H9 (cell line): ENCODE results near the gene P2RY14. TPM values are rescaled to one million over a fixed set of nuclear protein-coding genes. Genes with fewer than 3 reads are reported as not detected.
"Not testable (repeated sequence)": the region's sequence is repeated elsewhere in the genome, so short reads cannot be mapped to it uniquely, and the experiment has no call there.

ENCODE experiments used
- DNase-seq: peaks from one replicate; pipeline ENCODE4 v3.0.0-alpha.2; 2017
- H2AFZ ChIP-seq: one replicate; pipeline ENCODE4 v1.6.1; 2013; ENCODE audit warnings: mild to moderate bottlenecking, low read length, control low read depth, moderate library complexity
- H2AK5ac ChIP-seq: 2 replicates; pipeline ENCODE4 v1.6.1; 2013; ENCODE audit warnings: low read length, control low read depth, mixed read lengths; ENCODE audit not compliant: insufficient read length
- H2BK120ac ChIP-seq: one replicate; pipeline ENCODE4 v1.6.1; 2013; ENCODE audit warnings: low read depth, mild to moderate bottlenecking, low read length, control low read depth, inconsistent platforms; ENCODE audit not compliant: poor library complexity, severe bottlenecking
- H2BK12ac ChIP-seq: 2 replicates; pipeline ENCODE4 v1.6.1; 2013; ENCODE audit warnings: low read length, control low read depth, mixed read lengths, low read depth; ENCODE audit not compliant: insufficient read length
- H2BK15ac ChIP-seq: 2 replicates; pipeline ENCODE4 v1.6.1; 2013; ENCODE audit warnings: low read depth, low read length, control low read depth
- H2BK20ac ChIP-seq: one replicate; pipeline ENCODE4 v1.6.1; 2013; ENCODE audit warnings: low read depth, mild to moderate bottlenecking, low read length, control low read depth, inconsistent platforms; ENCODE audit not compliant: poor library complexity, severe bottlenecking
- H2BK5ac ChIP-seq: 2 replicates; pipeline ENCODE4 v1.6.1; 2013; ENCODE audit warnings: low read length, control low read depth, mixed read lengths; ENCODE audit not compliant: insufficient read length
- H3K14ac ChIP-seq: 2 replicates; pipeline ENCODE4 v1.6.1; 2013; ENCODE audit warnings: low read length, control low read depth; ENCODE audit not compliant: insufficient read depth
- H3K18ac ChIP-seq: 2 replicates; pipeline ENCODE4 v1.6.1; 2013; ENCODE audit warnings: low read depth, mild to moderate bottlenecking, mixed read lengths, low read length, control low read depth; ENCODE audit not compliant: insufficient read length
- H3K23ac ChIP-seq: 2 replicates; pipeline ENCODE4 v1.6.1; 2013; ENCODE audit warnings: low read length, control low read depth, mixed read lengths, low read depth; ENCODE audit not compliant: insufficient read length
- H3K23me2 ChIP-seq: 2 replicates; pipeline ENCODE4 v1.6.1; 2013; ENCODE audit warnings: low read depth, mild to moderate bottlenecking, mixed read lengths, low read length, control low read depth; ENCODE audit not compliant: insufficient read length, poor library complexity, severe bottlenecking
- H3K27ac ChIP-seq: 2 replicates; pipeline ENCODE4 v1.5.1; 2013; ENCODE audit warnings: low read length, control low read depth, mixed read lengths, low read depth; ENCODE audit not compliant: insufficient read length
- H3K27me3 ChIP-seq: 2 replicates; pipeline ENCODE4 v1.6.1; 2013; ENCODE audit warnings: low read length, control low read depth, inconsistent platforms; ENCODE audit not compliant: insufficient read depth
- H3K4ac ChIP-seq: 2 replicates; pipeline ENCODE4 v1.6.1; 2013; ENCODE audit warnings: low read depth, mild to moderate bottlenecking, control low read depth, inconsistent platforms, low read length, moderate library complexity
- H3K4me1 ChIP-seq: 2 replicates; pipeline ENCODE4 v1.6.1; 2013; ENCODE audit warnings: low read length, control low read depth, inconsistent platforms; ENCODE audit not compliant: insufficient read depth
- H3K4me2 ChIP-seq: 2 replicates; pipeline ENCODE4 v1.6.1; 2013; ENCODE audit warnings: low read length, control low read depth, mixed read lengths; ENCODE audit not compliant: insufficient read length, insufficient read depth
- H3K56ac ChIP-seq: 2 replicates; pipeline ENCODE4 v1.6.1; 2013; ENCODE audit warnings: low read depth, mild to moderate bottlenecking, mixed read lengths, low read length, control low read depth; ENCODE audit not compliant: insufficient read length
- H3K79me1 ChIP-seq: 2 replicates; pipeline ENCODE4 v1.6.1; 2013; ENCODE audit warnings: low read depth, mild to moderate bottlenecking, moderate library complexity, low read length, control low read depth, inconsistent platforms; ENCODE audit not compliant: insufficient read depth, poor library complexity, severe bottlenecking
- H3K79me2 ChIP-seq: 2 replicates; pipeline ENCODE4 v1.6.1; 2013; ENCODE audit warnings: low read length, control low read depth, inconsistent platforms; ENCODE audit not compliant: insufficient read depth
- H3K9ac ChIP-seq: 2 replicates; pipeline ENCODE4 v1.6.1; 2013; ENCODE audit warnings: low read length, control low read depth, mixed read lengths; ENCODE audit not compliant: insufficient read length; ENCODE audit errors: extremely low read depth
- H3K9me3 ChIP-seq: one replicate; pipeline ENCODE4 v1.6.1; 2013; ENCODE audit warnings: low read depth, low read length, inconsistent platforms; ENCODE audit not compliant: control insufficient read depth
- H3T11ph ChIP-seq: one replicate; pipeline ENCODE4 v1.6.1; 2013; ENCODE audit warnings: mild to moderate bottlenecking, low read length, control low read depth, inconsistent platforms
- H4K20me1 ChIP-seq: one replicate; pipeline ENCODE4 v1.6.1; 2013; ENCODE audit not compliant: control insufficient read depth, insufficient read length, insufficient read depth
- H4K5ac ChIP-seq: 2 replicates; pipeline ENCODE4 v1.6.1; 2013; ENCODE audit warnings: low read depth, mild to moderate bottlenecking, mixed read lengths, low read length, control low read depth; ENCODE audit not compliant: insufficient read length
- H4K8ac ChIP-seq: replicated peaks from 2 replicates; pipeline ENCODE4 v1.6.1; 2013; ENCODE audit warnings: low read length, control low read depth, mixed read lengths, low read depth; ENCODE audit not compliant: insufficient read length
- H4K91ac ChIP-seq: 2 replicates; pipeline ENCODE4 v1.6.1; 2013; ENCODE audit warnings: low read depth, mild to moderate bottlenecking, moderate library complexity, mixed read lengths, low read length, control low read depth; ENCODE audit not compliant: insufficient read length
- H3K27ac Mint-ChIP-seq, 3 experiments: 2 replicates in 2 of 3; 3 replicates in 1 of 3; pipeline ENCODE4 v1.8.0; 2020 to 2021; ENCODE audit warnings: mixed read lengths in 3 of 3, mild to moderate bottlenecking in 1 of 3, moderate library complexity in 1 of 3
- H3K27me3 Mint-ChIP-seq: 2 replicates; pipeline ENCODE4 v1.8.0; 2021; ENCODE audit warnings: low read depth, mild to moderate bottlenecking, moderate library complexity, mixed read lengths
- H3K36me3 Mint-ChIP-seq, 3 experiments: 2 replicates in 2 of 3; 3 replicates in 1 of 3; pipeline ENCODE4 v1.8.0; 2020 to 2021; ENCODE audit warnings: low read depth in 3 of 3, mixed read lengths in 3 of 3; ENCODE audit not compliant: insufficient read depth in 1 of 3
- H3K4me1 Mint-ChIP-seq, 2 experiments: 2 replicates each; pipeline ENCODE4 v1.8.0; 2020; ENCODE audit warnings: mixed read lengths in 2 of 2
- H3K4me3 Mint-ChIP-seq, 2 experiments: 2 replicates in 1 of 2; 3 replicates in 1 of 2; pipeline ENCODE4 v1.8.0; 2020 to 2021; ENCODE audit warnings: mild to moderate bottlenecking in 2 of 2, mixed read lengths in 2 of 2, moderate library complexity in 1 of 2
- H3K9me3 Mint-ChIP-seq, 2 experiments: 2 replicates in 1 of 2; 3 replicates in 1 of 2; pipeline ENCODE4 v1.8.0; 2020; ENCODE audit warnings: mild to moderate bottlenecking in 2 of 2, mixed read lengths in 2 of 2, moderate library complexity in 1 of 2
- WGBS: extraction: QIAGEN DNeasy Blood & Tissue Kit; methylation state at CpG from one replicate; pipeline ENCODE4 v1.1.7; 2013; ENCODE audit warnings: missing lambda C conversion rate, low lambda C conversion rate, mixed read lengths; ENCODE audit not compliant: insufficient read length; ENCODE audit errors: extremely low coverage; 5-methylcytosine and 5-hydroxymethylcytosine counted together
- total RNA-seq: library from RNA; stranded (reverse); gene quantifications from 2 replicates; pipeline ENCODE4 v1.2.1, GENCODE V29; 2021
- TF ChIP-seq, protein P1 (sequence below): fragments of 200-600 bp; sonication (generic); conservative IDR thresholded peaks from 3 replicates; pipeline ENCODE4 v1.8.0; 2021; ENCODE audit warnings: antibody characterized with exemption, mild to moderate bottlenecking

Gene P2RY14
- total RNA-seq, 1 experiment from 2014 or later = not detected

- H3K4me2 ChIP-seq = no peak overlapping the region
- H3K18ac ChIP-seq = no peak overlapping the region
- H2AK5ac ChIP-seq = no peak overlapping the region
- H3K9me3 ChIP-seq = no peaks in the 10 kb centered on the region
- peaks cover 2% of the 10 kb centered on the region; the same call in 1 of the 2 replicates for H3K4me1 ChIP-seq
- no peak for DNase-seq
- no peaks in the 10 kb centered on the region for H3K27me3 Mint-ChIP-seq
- WGBS = no CpG with 5 or more reads among the region's 5 CpGs
- H3K79me2 ChIP-seq = no peaks in the 10 kb centered on the region
- no peak overlapping the region for H3K14ac ChIP-seq
- no peak overlapping the region for H2BK15ac ChIP-seq
- H2BK20ac ChIP-seq = no peak overlapping the region
- H2BK5ac ChIP-seq = no peak overlapping the region
- H4K20me1 ChIP-seq = no peaks in the 10 kb centered on the region
- no peak overlapping the region for H3T11ph ChIP-seq
- no peak overlapping the region for H3K4ac ChIP-seq
- peaks cover 0 to 2% (median 1%) of the 10 kb centered on the region in 3 experiments; a peak in 2 of 7 replicates for H3K36me3 Mint-ChIP-seq
- H3K23ac ChIP-seq = no peak overlapping the region
- H4K8ac ChIP-seq = no peak overlapping the region
- H2BK12ac ChIP-seq = no peak overlapping the region
- TF ChIP-seq, protein P1, sequence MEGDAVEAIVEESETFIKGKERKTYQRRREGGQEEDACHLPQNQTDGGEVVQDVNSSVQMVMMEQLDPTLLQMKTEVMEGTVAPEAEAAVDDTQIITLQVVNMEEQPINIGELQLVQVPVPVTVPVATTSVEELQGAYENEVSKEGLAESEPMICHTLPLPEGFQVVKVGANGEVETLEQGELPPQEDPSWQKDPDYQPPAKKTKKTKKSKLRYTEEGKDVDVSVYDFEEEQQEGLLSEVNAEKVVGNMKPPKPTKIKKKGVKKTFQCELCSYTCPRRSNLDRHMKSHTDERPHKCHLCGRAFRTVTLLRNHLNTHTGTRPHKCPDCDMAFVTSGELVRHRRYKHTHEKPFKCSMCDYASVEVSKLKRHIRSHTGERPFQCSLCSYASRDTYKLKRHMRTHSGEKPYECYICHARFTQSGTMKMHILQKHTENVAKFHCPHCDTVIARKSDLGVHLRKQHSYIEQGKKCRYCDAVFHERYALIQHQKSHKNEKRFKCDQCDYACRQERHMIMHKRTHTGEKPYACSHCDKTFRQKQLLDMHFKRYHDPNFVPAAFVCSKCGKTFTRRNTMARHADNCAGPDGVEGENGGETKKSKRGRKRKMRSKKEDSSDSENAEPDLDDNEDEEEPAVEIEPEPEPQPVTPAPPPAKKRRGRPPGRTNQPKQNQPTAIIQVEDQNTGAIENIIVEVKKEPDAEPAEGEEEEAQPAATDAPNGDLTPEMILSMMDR = no peak
- H3K4me3 Mint-ChIP-seq = no peak overlapping the region
- no peaks in the 10 kb centered on the region for H3K9me3 Mint-ChIP-seq
- H3K9ac ChIP-seq = no peak overlapping the region
- no peak overlapping the region for H3K27ac ChIP-seq
- H4K5ac ChIP-seq = no peak overlapping the region
- H4K91ac ChIP-seq = no peak overlapping the region
- H3K27me3 ChIP-seq = no peaks in the 10 kb centered on the region
- peaks cover 7 to 12% of the 10 kb centered on the region in 2 experiments for H3K4me1 Mint-ChIP-seq
- H3K23me2 ChIP-seq = no peaks in the 10 kb centered on the region
- no peak overlapping the region; a peak in 1 of 7 replicates for H3K27ac Mint-ChIP-seq
- no peaks in the 10 kb centered on the region for H3K79me1 ChIP-seq
- no peak overlapping the region for H3K56ac ChIP-seq
- H2BK120ac ChIP-seq = no peak overlapping the region
- no peak overlapping the region for H2AFZ ChIP-seq
Observed at GRCh38 chr3:151171145-151171757, 107.1 kb downstream of the P2RY14 start.

DNA sequence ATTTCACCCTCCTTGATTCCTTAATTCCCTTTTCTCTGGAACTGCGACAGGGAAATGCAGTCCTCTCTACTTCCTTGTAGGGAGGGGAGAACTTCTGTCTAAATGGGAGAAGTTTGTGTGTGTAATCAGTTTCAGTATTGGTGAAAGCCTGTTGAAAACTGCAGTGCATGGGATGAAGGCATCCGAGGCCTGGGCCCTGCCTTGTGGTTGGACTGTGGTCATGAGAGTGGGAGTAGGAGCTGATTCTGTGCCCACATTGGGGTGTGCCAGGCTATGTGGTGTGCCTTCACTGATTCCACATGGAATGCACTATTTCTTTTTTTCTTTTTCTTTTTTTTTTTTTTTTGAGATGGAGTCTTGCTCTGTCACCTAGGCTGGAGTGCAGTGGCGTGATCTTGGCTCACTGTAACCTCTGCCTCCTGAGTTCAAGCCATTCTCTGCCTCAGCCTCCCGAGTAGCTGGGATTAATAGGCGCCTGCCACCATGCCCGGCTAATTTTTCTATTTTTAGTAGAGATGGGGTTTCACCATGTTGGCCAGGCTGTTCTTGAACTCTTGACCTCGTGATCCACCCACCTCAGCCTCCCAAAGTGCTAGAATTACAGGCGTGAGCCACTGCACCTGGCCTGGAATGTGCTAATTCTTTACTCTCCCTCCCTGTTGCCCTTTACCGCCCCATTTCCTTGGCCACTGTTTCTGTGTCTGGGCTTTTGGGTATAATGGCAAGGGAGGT, 108.2 kb downstream of the P2RY14 start:
- WGBS = no CpG with 5 or more reads among the region's 9 CpGs
- not testable (repeated sequence) for H3K9me3 Mint-ChIP-seq

More for the DNA sequence above, 108.2 kb downstream of the P2RY14 start:
- not testable (repeated sequence) for H3T11ph ChIP-seq, H3K18ac ChIP-seq, H3K27ac ChIP-seq, DNase-seq, H3K14ac ChIP-seq, H4K8ac ChIP-seq, H3K23ac ChIP-seq, H3K79me2 ChIP-seq, H4K5ac ChIP-seq, H3K4me2 ChIP-seq, H3K79me1 ChIP-seq, H3K9ac ChIP-seq, H2BK20ac ChIP-seq, H4K20me1 ChIP-seq, H3K23me2 ChIP-seq, H3K27ac Mint-ChIP-seq, H2BK12ac ChIP-seq, H3K9me3 ChIP-seq, H2BK120ac ChIP-seq, H2BK15ac ChIP-seq, H3K4me1 ChIP-seq, H2AK5ac ChIP-seq, H3K4ac ChIP-seq, H2BK5ac ChIP-seq, H3K56ac ChIP-seq, H2AFZ ChIP-seq, H3K4me3 Mint-ChIP-seq, H3K27me3 Mint-ChIP-seq, H4K91ac ChIP-seq, H3K27me3 ChIP-seq
- H3K4me1 Mint-ChIP-seq = peaks cover 7 to 12% of the 10 kb centered on the region in 2 experiments
- peaks cover 0 to 13% (median 6%) of the 10 kb centered on the region in 3 experiments; a peak in 3 of 7 replicates for H3K36me3 Mint-ChIP-seq
